NT2/D1 (cell line): Measurements from ENCODE around the gene ZNF566.

Experiments
- YY1 ChIP-seq: IDR thresholded peaks from 2 replicates; pipeline ENCODE4 v1.6.1; 2011; ENCODE audit not compliant: insufficient read length, insufficient read depth
- ZNF274 ChIP-seq: IDR thresholded peaks from 2 replicates; pipeline ENCODE4 v1.6.1; 2011; ENCODE audit warnings: mild to moderate bottlenecking, low read depth, low read length

GRCh38 chr19:36489920-36490415 lies 607 bp upstream of the ZNF566 start:
- TF ChIP-seq ZNF274 (no peak), YY1 (no peak)
